Caki2 (cell line): ENCODE results near the gene CAMK4. TPM values are rescaled to one million over a fixed set of nuclear protein-coding genes. Genes with fewer than 3 reads are reported as not detected.

Experiments
- DNase-seq: peaks from one replicate; pipeline ENCODE4 v3.0.0-alpha.2; 2015; ENCODE audit warnings: low read depth
- in situ Hi-C: cut with HindIII; loops from 2 replicates; pipeline ENCODE4 v1.10.0; 2016; ENCODE audit warnings: low sequenced_read_pairs, low pct_unique_long_range_greater_than_20kb, mixed read lengths
- total RNA-seq: library from RNA; depleted of rRNA; stranded (reverse); fragments of >200 nt; shearing (Covaris generic); gene quantifications from 2 replicates; pipeline ENCODE4 v1.2.3, GENCODE V29; 2014; ENCODE audit warnings: low replicate concordance

The CAMK4 gene
- total RNA-seq, 1 experiment from 2014 or later: 2.7 TPM

DNA sequence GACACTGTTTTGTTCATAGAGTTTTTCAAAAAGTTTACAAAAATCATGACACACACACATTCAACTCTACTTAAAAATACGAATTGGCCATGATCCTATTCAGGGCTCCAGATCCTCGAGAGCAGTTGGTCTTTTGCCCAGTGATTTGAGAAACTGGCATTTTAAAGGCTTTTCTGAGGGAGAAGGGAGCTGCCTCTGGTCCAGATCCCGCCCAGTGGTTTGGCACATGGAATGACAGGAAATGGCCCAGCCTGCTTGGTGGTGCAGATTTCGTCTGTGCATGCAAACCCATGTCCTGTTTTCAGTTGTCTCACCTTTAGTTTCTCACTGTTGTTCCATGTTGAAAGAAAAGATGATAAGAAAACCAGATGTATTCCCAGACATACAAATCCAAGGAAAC, 3.6 kb downstream of the CAMK4 start:
- in situ Hi-C loops: no loop called here
- DNase-seq: no peak

DNA sequence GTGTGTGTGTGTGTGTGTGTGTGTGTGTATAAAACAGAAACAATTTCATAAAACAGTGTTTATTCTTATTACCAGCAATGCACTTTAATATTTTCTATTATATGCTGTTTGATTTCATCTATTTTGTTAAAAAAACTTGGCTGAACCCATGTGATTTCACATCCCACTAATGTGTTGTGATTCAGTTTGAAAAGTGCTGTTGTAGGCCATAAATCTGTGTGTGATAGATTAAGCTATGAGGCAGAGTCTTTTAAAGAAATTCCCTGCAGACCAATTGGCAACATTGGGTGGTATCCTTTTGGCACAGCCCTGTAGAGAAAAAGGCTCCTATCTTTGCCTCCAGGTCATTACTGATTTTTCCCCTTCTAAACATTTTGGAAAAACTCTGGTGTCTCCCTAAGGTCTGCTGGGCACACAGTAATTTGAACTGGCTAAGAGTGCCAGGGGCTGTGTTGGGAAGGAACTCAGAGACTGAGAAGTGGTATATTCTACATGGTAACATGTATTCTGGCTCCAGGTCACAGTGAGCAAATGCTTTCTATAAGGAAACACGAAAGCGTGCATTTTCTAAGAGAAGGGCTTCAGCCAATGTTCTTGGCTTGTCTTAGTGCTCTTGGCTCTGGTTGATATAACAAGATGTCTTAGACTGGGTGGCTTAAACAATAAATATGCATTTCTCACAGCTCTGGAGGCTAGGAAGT, 4.5 kb downstream of the CAMK4 start:
- in situ Hi-C loops: no loop called here
- no peak for DNase-seq

GRCh38 chr5:111229221-111229835, 5.1 kb downstream of the CAMK4 start:
- in situ Hi-C loops: no loop called here
- no peak for DNase-seq

GRCh38 chr5:111229871-111230810, 6.0 kb downstream of the CAMK4 start:
- in situ Hi-C loops: no loop called here

DNA sequence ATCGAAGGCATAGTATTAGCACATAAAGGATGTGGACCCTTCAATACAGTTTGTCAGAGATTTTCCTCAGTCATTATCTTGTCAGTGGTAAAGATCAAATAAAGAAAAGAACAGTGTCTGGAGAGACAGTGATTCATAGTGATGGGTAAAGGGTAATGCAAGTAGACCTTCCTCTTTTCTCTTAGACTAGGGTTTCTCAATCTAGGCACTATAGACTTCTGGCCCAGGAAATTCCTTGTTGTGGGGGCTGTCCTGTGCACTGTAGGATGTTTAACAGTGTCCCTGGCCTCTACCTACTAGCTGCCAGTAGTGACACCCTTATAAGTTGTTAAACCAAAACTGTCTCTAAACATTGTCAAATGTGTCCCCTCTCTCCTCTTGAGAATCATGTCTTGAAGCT, 6.9 kb downstream of the CAMK4 start:
- DNase-seq: no peak
- in situ Hi-C loops: no loop called here

More at GRCh38 chr5:111229871-111230810, 6.0 kb downstream of the CAMK4 start:
- DNase-seq: no peak

DNA sequence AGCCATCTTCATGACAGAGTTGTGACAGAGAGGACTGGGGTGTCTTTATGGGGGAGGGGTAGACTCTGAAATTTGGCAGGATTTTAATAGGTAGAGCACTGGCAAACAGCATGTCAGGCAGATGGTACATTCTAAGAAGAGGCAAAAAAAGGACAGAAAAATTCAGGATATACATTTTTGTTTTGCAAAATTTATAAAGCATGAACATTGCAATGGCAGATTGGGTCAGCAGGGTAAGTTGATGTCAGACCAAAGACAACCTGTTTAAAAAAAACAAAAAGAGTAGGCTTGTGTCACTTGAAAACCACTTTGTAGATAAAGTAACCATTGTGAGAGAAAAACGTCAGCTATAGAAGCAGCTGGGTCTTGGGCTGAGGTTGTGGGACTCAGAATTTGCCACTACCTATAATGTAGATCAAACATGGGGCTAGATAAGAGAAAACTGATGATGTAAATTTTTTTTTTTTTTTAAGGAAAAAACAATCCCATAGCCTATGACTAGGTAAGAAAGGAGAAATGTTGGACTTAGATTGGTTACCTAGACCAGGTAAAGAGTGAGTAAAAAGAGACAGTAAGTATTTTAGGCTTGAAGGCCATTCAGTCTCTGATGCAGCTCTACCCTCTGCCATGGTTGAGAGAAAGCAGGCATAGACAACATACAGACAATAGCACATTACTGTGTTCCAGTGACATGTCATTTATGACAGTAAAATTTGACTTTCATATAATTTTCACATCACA, 8.3 kb downstream of the CAMK4 start:
- DNase-seq: no peak
- in situ Hi-C loops: no loop called here

DNA sequence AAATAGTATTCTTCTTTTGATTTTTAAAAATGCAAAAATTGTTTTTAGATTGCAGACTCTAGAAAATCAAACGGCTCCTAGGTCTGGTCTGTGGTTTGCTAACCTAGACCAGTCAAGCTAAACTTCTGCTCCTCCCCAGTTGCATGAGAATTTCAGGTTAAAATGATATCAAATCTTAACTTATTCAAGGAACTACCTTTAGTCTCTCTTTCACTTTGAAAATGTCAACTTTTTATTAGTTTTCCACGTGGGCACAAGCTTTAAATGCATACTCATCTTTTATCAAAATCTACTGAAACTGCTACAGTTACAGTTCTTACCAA, 8.8 kb downstream of the CAMK4 start:
- in situ Hi-C loops: no loop called here

DNA sequence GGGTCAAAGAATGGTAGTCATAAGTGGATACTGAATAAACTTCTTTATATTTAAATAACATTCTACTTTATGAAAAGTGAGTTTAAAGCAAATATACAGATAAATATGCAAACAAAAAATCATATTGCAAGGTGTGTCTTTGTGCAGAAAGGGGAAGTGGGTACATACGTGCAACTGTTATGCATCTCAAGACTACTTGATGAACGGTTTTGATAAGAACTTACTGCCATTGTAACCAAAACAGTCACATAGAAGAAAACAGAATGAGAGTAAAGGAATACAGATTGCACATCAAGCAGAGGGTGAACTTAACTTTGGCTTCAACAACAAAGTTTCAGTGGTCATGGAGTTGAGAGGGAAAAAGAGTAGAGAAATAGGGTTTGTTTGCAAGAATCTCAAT, 9.9 kb downstream of the CAMK4 start:
- DNase-seq: no peak
- in situ Hi-C loops: no loop called here

More for the DNA sequence above, 8.8 kb downstream of the CAMK4 start:
- DNase-seq: no peak

- DNase-seq: no peak
- in situ Hi-C loops: no loop called here
Observed at GRCh38 chr5:111235635-111236034, 11.5 kb downstream of the CAMK4 start.

DNA sequence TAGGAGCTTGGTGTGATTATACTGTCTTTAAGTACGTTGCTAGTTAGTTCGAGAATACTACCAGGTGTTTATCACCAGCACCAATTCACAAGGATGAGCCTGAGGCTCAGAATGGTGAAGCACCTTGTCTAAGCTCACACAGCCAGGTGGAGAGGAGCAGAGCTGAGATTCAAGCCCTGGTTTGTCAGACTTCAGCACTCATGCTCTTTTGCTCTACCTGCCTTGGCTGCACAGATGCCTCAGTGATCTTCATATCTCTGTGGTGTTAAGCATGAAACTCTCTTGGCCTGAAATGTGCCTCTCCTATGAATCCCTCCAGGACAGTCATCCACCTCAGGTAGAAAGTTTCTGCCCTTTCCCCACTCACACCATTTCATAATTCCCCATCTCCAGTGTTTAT, 12.2 kb downstream of the CAMK4 start:
- no peak for DNase-seq
- in situ Hi-C loops: no loop called here

DNA sequence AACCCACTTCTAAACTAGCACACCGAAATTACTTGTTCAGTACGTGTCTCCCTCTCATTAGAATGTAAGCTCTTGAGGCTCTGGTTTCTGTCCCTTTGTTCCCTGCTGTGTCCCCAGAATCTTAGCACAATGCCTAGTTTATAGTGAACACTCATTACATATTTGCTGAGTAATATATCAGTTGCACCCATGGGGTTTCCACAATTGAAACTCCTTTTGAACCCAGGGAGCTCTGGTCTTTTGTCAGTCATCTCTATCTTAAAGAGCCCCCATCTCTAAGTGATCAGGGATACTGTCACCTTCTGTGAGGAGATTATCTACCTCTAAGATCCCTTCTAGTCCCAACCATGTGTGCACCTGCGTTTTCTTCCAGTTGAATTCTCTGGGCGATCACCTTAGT, 12.8 kb downstream of the CAMK4 start:
- in situ Hi-C loops: no loop called here
- DNase-seq: no peak

- no peak for DNase-seq
- in situ Hi-C loops: no loop called here
Observed at GRCh38 chr5:111237470-111237869, 13.3 kb downstream of the CAMK4 start.

- no peak for DNase-seq
- in situ Hi-C loops: no loop called here
Observed at GRCh38 chr5:111238431-111239225, 14.4 kb downstream of the CAMK4 start.

DNA sequence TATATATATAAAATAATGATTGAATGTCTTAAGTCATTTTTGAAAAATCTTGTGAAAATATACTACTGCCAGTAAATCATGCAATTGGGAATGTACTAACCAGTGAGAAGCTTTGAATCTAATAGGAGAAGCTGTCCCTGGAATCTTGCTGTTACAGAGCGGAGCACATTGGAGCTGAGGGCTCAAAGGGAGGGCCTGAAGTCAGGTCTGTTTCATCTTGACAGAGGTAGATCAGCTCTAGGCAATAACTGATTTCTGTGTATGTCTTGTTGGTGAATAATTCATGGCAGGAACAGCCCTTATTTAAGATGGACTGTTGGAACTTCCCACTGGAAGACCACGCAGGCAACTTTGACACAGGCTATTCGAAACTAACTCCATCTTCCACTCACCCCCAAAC, 17.5 kb downstream of the CAMK4 start:
- DNase-seq: no peak
- in situ Hi-C loops: no loop called here

DNA sequence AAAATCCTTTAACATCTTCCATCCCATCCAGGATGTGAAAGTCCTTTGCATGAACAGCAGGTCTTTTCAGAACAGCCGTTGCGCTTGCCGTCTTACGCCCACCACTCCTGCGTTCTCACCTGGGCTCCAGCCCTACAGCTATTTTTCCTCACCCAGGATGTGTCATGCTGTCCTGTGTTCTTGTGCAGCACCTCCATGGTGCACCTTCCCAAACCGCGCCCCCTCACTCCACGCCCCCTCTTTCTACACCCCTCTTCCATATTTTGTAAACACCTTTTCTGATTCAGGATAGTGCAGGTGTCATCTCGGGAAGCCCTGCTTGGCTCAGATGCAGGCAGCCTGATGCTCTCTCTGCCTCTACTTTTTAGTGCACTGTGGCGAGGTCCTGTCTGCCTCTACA, 18.4 kb downstream of the CAMK4 start:
- in situ Hi-C loops: no loop called here
- no peak for DNase-seq

DNA sequence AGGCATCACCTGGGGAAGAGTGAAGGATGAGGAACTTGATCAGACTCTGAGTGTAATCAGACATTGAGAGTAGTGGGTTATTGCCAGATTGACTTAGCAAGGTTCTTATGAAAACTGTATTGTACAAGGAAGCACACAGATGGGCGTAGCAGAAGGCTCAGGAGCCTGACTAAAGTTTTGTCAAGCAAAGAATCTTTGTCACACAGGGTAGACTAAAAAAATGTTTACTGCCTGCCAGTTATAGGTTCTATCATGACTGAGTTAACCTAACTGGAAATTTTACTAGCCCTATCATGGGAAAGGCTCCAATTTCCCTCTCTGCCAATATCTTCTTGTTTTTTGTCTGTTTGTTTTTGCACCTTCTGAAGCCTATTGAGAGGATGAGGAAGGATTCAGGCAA, 19.1 kb downstream of the CAMK4 start:
- in situ Hi-C loops: no loop called here
- DNase-seq: no peak

DNA sequence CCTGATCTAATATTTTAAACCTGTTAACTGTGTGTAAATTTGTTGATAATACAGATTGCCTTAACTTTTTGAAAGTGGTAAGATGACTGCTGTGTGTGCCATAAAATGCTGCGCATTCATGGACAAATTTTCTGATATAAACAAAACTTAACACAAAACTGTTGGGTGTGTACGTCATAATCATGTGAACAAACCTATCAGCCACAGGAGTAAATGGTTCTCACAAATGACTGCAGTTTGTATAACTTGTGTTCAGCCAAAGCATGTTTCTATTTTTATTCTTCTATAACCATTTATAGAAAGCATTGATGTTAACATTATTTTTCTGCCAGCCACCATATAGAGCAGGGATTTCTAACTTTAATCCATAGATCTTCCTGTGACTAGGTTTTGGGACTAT, 21.5 kb downstream of the CAMK4 start:
- DNase-seq: no peak
- in situ Hi-C loops: no loop called here

- DNase-seq: no peak
- in situ Hi-C loops: no loop called here
Observed at GRCh38 chr5:111246459-111246858, 22.3 kb downstream of the CAMK4 start.
